Right lobe of liver (tissue), 4 donors: ENCODE measurements around the gene HSD3B1.

Experiments used
- POLR2A ChIP-seq: fragments of 450-650 bp; IDR thresholded peaks from one replicate; pipeline ENCODE4 v1.6.1; 2017; ENCODE audit warnings: antibody characterized with exemption, mild to moderate bottlenecking
- TF ChIP-seq, protein P1 (sequence below), 4 donors: fragments of 200-600 bp in 3 of 4; fragments of 450-650 bp in 1 of 4; IDR thresholded peaks; one replicate each; pipeline versions ENCODE4 v1.5.1 to v1.8.0; 2016 to 2022; ENCODE audit warnings: antibody characterized with exemption in 4 of 4, mild to moderate bottlenecking in 2 of 4
- donor health status: DM: no; HTN: no; CAD: no.
- donor health status: DM: no; HTN: no; CAD: no.
- donor health status: DM: no; HTN: yes; CAD: no.

DNA sequence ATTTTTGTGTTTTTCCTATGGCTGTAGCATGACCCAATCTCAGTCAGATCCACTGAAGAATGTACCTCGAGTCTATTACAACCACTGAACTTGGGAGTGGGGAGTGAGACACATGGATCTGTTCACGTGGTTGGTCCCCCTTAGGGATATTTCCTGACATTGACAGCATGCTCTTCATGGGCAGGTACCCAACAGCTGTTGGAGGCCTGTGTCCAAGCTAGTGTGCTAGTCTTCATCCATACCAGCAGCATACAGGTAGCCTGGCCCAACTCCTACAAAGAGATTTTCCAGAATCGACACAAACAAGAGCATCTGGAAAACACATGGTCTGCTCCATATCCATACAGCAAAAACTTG lies 34.2 kb upstream of the HSD3B1 start:
- no peak for TF ChIP-seq POLR2A
- TF ChIP-seq, protein P1, sequence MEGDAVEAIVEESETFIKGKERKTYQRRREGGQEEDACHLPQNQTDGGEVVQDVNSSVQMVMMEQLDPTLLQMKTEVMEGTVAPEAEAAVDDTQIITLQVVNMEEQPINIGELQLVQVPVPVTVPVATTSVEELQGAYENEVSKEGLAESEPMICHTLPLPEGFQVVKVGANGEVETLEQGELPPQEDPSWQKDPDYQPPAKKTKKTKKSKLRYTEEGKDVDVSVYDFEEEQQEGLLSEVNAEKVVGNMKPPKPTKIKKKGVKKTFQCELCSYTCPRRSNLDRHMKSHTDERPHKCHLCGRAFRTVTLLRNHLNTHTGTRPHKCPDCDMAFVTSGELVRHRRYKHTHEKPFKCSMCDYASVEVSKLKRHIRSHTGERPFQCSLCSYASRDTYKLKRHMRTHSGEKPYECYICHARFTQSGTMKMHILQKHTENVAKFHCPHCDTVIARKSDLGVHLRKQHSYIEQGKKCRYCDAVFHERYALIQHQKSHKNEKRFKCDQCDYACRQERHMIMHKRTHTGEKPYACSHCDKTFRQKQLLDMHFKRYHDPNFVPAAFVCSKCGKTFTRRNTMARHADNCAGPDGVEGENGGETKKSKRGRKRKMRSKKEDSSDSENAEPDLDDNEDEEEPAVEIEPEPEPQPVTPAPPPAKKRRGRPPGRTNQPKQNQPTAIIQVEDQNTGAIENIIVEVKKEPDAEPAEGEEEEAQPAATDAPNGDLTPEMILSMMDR (IDR thresholded peaks at IDR 0.05), result no peak
